ENCODE measurements around the gene TWIST2.

DNA sequence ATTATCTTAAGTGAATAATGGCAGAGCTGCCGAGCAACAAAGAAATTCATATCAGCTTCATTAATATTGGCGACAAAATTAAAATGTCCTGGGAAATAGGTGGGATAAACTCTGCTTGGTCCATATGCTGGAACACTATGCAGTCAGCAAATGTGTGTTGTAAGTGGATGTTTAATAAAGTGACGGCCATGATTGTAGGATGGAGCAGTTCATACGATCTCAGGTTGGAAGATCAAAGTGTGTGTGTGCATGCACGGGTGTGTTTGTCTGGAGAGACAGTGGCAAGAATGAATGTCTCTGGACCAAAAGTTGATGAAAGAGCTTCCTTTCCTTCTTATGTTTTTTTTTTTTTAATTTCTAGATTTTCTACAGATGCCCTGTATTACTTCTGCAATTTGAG lies 14.8 kb downstream of the TWIST2 start:
- TF ChIP-seq POLR2A (IDR thresholded peaks at IDR 0.05) (no peak), CTCF (IDR thresholded peaks at IDR 0.05) (no peak), EP300 (IDR thresholded peaks at IDR 0.05) (no peak)

All from stomach (tissue), 4 donors.